IMR-90 (cell line): Measurements from ENCODE around the gene DIPK1B. TPM values are rescaled to one million over a fixed set of nuclear protein-coding genes. Genes with fewer than 3 reads are reported as not detected.

ENCODE experiments used
- ATAC-seq: fragments of 200-7000 bp; cut with Tn5 transposase; 2 replicates; pipeline ENCODE4 v1.9.1; 2020; ENCODE audit warnings: low read depth, mild to moderate bottlenecking, moderate library complexity
- BruUV-seq: library from RNA; stranded (reverse); fragments of 400-500 nt; replicated peaks from 2 replicates; lab custom pipeline; 2021; lab: Mats Ljungman, UMichigan
- CTCF ChIA-PET: fragments of 300-600 bp; formaldehyde crosslinking; extraction: SDS; loops from one replicate; lab custom pipeline; 2021; ENCODE audit warnings: antibody characterized with exemption; lab: Yijun Ruan, JAX
- POLR2A ChIA-PET: fragments of 300-600 bp; sonication (Branson Sonifier 250); formaldehyde crosslinking; loops from one replicate; lab custom pipeline; 2022; ENCODE audit warnings: antibody characterized with exemption; ENCODE audit not compliant: unreplicated experiment; lab: Charles Lee
- DNase-seq: peaks from one replicate; pipeline ENCODE4 v3.0.0; 2013
- H2AFZ ChIP-seq: replicated peaks from 2 replicates; pipeline ENCODE3; 2013; ENCODE audit warnings: low read length, mild to moderate bottlenecking; ENCODE audit not compliant: poor library complexity
- H2AK5ac ChIP-seq: 2 replicates; pipeline ENCODE4 v1.6.1; 2013; ENCODE audit warnings: low read depth, low read length, inconsistent platforms
- H2AK9ac ChIP-seq: replicated peaks from 2 replicates; pipeline ENCODE3; 2013; ENCODE audit warnings: mild to moderate bottlenecking, low read depth, low read length, moderate library complexity; ENCODE audit not compliant: poor library complexity
- H2BK120ac ChIP-seq: 2 replicates; pipeline ENCODE4 v1.6.1; 2013; ENCODE audit warnings: low read depth, low read length, inconsistent platforms
- H2BK15ac ChIP-seq: 3 replicates; pipeline ENCODE4 v1.6.1; 2013; ENCODE audit warnings: low read depth, low read length, inconsistent platforms
- H2BK20ac ChIP-seq: 2 replicates; pipeline ENCODE4 v1.6.1; 2013; ENCODE audit warnings: low read depth, mild to moderate bottlenecking, inconsistent platforms, low read length, moderate library complexity
- H2BK5ac ChIP-seq: 2 replicates; pipeline ENCODE4 v1.6.1; 2013; ENCODE audit warnings: mild to moderate bottlenecking, low read depth, low read length, inconsistent platforms; ENCODE audit not compliant: poor library complexity, severe bottlenecking
- H3K14ac ChIP-seq: replicated peaks from 2 replicates; pipeline ENCODE4 v1.6.1; 2013; ENCODE audit warnings: low read depth, low read length, inconsistent platforms
- H3K18ac ChIP-seq: 2 replicates; pipeline ENCODE4 v1.6.1; 2013; ENCODE audit warnings: low read depth, low read length, control low read depth
- H3K23ac ChIP-seq: 2 replicates; pipeline ENCODE4 v1.6.1; 2013; ENCODE audit warnings: low read depth, low read length, inconsistent platforms
- H3K27ac ChIP-seq: 2 replicates; pipeline ENCODE4 v1.5.1; 2013; ENCODE audit warnings: mild to moderate bottlenecking, control low read depth, low read length; ENCODE audit not compliant: insufficient read depth
- H3K27me3 ChIP-seq: 2 replicates; pipeline ENCODE4 v1.6.1; 2013; ENCODE audit warnings: low read length; ENCODE audit not compliant: control insufficient read depth, insufficient read depth
- H3K36me3 ChIP-seq: 2 replicates; pipeline ENCODE4 v1.6.1; 2013; ENCODE audit warnings: low read length, mixed read lengths; ENCODE audit not compliant: control insufficient read depth, insufficient read depth
- H3K4ac ChIP-seq: 2 replicates; pipeline ENCODE4 v1.6.1; 2013; ENCODE audit warnings: low read depth, low read length, inconsistent platforms
- H3K4me1 ChIP-seq: 2 replicates; pipeline ENCODE4 v1.6.1; 2013; ENCODE audit warnings: low read length, mixed read lengths; ENCODE audit not compliant: control insufficient read depth, insufficient read depth
- H3K4me2 ChIP-seq: 2 replicates; pipeline ENCODE4 v1.6.1; 2013; ENCODE audit warnings: low read depth, mild to moderate bottlenecking, control low read depth, low read length, moderate library complexity
- H3K4me3 ChIP-seq: 2 replicates; pipeline ENCODE4 v1.5.1; 2013; ENCODE audit warnings: low read depth, mild to moderate bottlenecking, control low read depth, low read length, moderate library complexity; ENCODE audit not compliant: insufficient read depth
- H3K56ac ChIP-seq: 2 replicates; pipeline ENCODE4 v1.6.1; 2013; ENCODE audit warnings: low read length, inconsistent platforms; ENCODE audit not compliant: insufficient read depth; ENCODE audit errors: extremely low read depth
- H3K79me1 ChIP-seq, 2 experiments: 2 replicates each; pipeline ENCODE4 v1.6.1; 2013; ENCODE audit warnings: low read length in 2 of 2, inconsistent platforms in 1 of 2, low read depth in 1 of 2
- H3K9ac ChIP-seq: 2 replicates; pipeline ENCODE4 v1.6.1; 2013; ENCODE audit warnings: low read depth, low read length, control low read depth
- H3K9me1 ChIP-seq: 2 replicates; pipeline ENCODE4 v1.6.1; 2013; ENCODE audit warnings: low read length, inconsistent platforms; ENCODE audit not compliant: insufficient read depth
- H3K9me3 ChIP-seq: 2 replicates; pipeline ENCODE4 v1.6.1; 2013; ENCODE audit warnings: low read length; ENCODE audit not compliant: control insufficient read depth, insufficient read depth
- H4K20me1 ChIP-seq: 2 replicates; pipeline ENCODE4 v1.6.1; 2013; ENCODE audit warnings: low read length, inconsistent platforms; ENCODE audit not compliant: insufficient read depth
- H4K5ac ChIP-seq: 2 replicates; pipeline ENCODE4 v1.6.1; 2013; ENCODE audit warnings: mild to moderate bottlenecking, low read depth, low read length, control low read depth
- H4K8ac ChIP-seq, 2 experiments: 2 replicates each; pipeline ENCODE4 v1.6.1; 2013; ENCODE audit warnings: low read depth in 2 of 2, low read length in 2 of 2, control low read depth in 1 of 2, inconsistent platforms in 1 of 2
- H4K91ac ChIP-seq: 2 replicates; pipeline ENCODE4 v1.6.1; 2013; ENCODE audit warnings: low read depth, low read length, inconsistent platforms; ENCODE audit not compliant: insufficient read depth
- BHLHE40 ChIP-seq: fragments of 150-350 bp; IDR thresholded peaks from 2 replicates; pipeline ENCODE4 v1.6.1; 2016; ENCODE audit warnings: mild to moderate bottlenecking, low read depth, low read length
- CEBPB ChIP-seq: IDR thresholded peaks from 2 replicates; pipeline ENCODE4 v1.6.1; 2012; ENCODE audit warnings: low read depth, low read length, improper control_type of control experiment
- CHD1 ChIP-seq: IDR thresholded peaks from 2 replicates; pipeline ENCODE4 v1.6.1; 2012; ENCODE audit warnings: low read depth, low read length, improper control_type of control experiment
- CTCF ChIP-seq: conservative IDR thresholded peaks from 2 replicates; pipeline ENCODE4 v1.5.1; 2012; ENCODE audit warnings: mild to moderate bottlenecking, low read depth, low read length, improper control_type of control experiment
- ELK1 ChIP-seq: fragments of 150-350 bp; IDR thresholded peaks from 2 replicates; pipeline ENCODE4 v1.6.1; 2016; ENCODE audit warnings: low read depth, mild to moderate bottlenecking, low read length, moderate library complexity, borderline replicate concordance
- MAFK ChIP-seq: IDR thresholded peaks from 2 replicates; pipeline ENCODE4 v1.6.1; 2012; ENCODE audit warnings: low read depth, low read length, improper control_type of control experiment
- MAZ ChIP-seq: IDR thresholded peaks from 2 replicates; pipeline ENCODE4 v1.6.1; 2012; ENCODE audit warnings: low read depth, mild to moderate bottlenecking, low read length, improper control_type of control experiment, moderate library complexity, borderline replicate concordance
- NFE2L2 ChIP-seq: fragments of 150-350 bp; IDR thresholded peaks from 2 replicates; pipeline ENCODE4 v1.6.1; 2016; ENCODE audit warnings: low read depth, mild to moderate bottlenecking, low read length
- POLR2A ChIP-seq: IDR thresholded peaks from 2 replicates; pipeline ENCODE4 v1.6.1; 2012; ENCODE audit warnings: mild to moderate bottlenecking, low read depth, low read length
- RAD21 ChIP-seq: IDR thresholded peaks from 2 replicates; pipeline ENCODE4 v1.6.1; 2012; ENCODE audit warnings: low read length, improper control_type of control experiment
- RCOR1 ChIP-seq: IDR thresholded peaks from 2 replicates; pipeline ENCODE4 v1.6.1; 2012; ENCODE audit warnings: mild to moderate bottlenecking, low read length, improper control_type of control experiment; ENCODE audit not compliant: insufficient replicate concordance
- RFX5 ChIP-seq: IDR thresholded peaks from 2 replicates; pipeline ENCODE4 v1.8.0; 2012; ENCODE audit warnings: low read depth, mild to moderate bottlenecking, low read length, moderate library complexity
- SMC3 ChIP-seq: fragments of 150-350 bp; IDR thresholded peaks from 2 replicates; pipeline ENCODE4 v1.6.1; 2016; ENCODE audit warnings: low read depth, mild to moderate bottlenecking, antibody characterized with exemption, low read length, moderate library complexity
- USF2 ChIP-seq: fragments of 150-350 bp; IDR thresholded peaks from 2 replicates; pipeline ENCODE4 v1.6.1; 2017; ENCODE audit warnings: mild to moderate bottlenecking, antibody characterized with exemption, low read length, low read depth
- WGBS, 2 experiments: methylation state at CpG; one replicate each; pipeline versions ENCODE4 v1.1.5 to v1.1.7; 2013; ENCODE audit warnings: missing lambda C conversion rate in 2 of 2; ENCODE audit not compliant: insufficient read length in 1 of 2; ENCODE audit errors: extremely low coverage in 2 of 2; 5-methylcytosine and 5-hydroxymethylcytosine counted together
- dilution Hi-C: fragments of 300-500 bp; cut with HindIII; formaldehyde crosslinking; loops from one replicate; pipeline ENCODE4 v1.14.3; 2018; ENCODE audit warnings: low sequenced_read_pairs; ENCODE audit not compliant: unreplicated experiment
- in situ Hi-C: fragments of 300-500 bp; cut with MboI; formaldehyde crosslinking; loops from 3 replicates; pipeline ENCODE4 v1.14.3; 2019; ENCODE audit warnings: low sequenced_read_pairs, inconsistent platforms, mixed read lengths
- intact Hi-C: fragments of 100-400 bp; cut with micrococcal nuclease; formaldehyde crosslinking; loops from 2 replicates; pipeline ENCODE4 v1.10.0; 2022
- polyA plus RNA-seq, 3 experiments: library from polyadenylated mRNA; depleted of rRNA; stranded (reverse); fragments of >200 nt; gene quantifications; 2 replicates each; pipeline ENCODE4 v1.2.3, GENCODE V29; 2012; ENCODE audit warnings: low replicate concordance in 1 of 3
- total RNA-seq: library from RNA; depleted of rRNA; stranded (reverse); fragments of >200 nt; gene quantifications from 2 replicates; pipeline ENCODE4 v1.2.3, GENCODE V29; 2012

DIPK1B gene
- total and polyA plus RNA-seq, 2 of the 4 experiments (the other 2 are of a cell fraction): 3.4 to 7.1 TPM

- no TSS peak for BruUV-seq
- CTCF ChIA-PET: no interaction called here
- POLR2A ChIA-PET: no interaction called here
Measured at GRCh38 chr9:136764301-136764891, 52.0 kb downstream of the DIPK1B start, which contains the start of gene LCN15. Gene LCN15, minus strand, starts transcription at chr9:136764518. Its CDS starts 30 bp downstream, at chr9:136764488.

More at GRCh38 chr9:136764301-136764891, 52.0 kb downstream of the DIPK1B start, which contains the start of gene LCN15:
- H2AK5ac ChIP-seq: no peak within 1 kb of the TSS
- H3K9me3 ChIP-seq: no peaks in the 10 kb centered on the region
- peak within 1 kb of the TSS; percentile 63 for H2AFZ ChIP-seq
- H4K5ac ChIP-seq: no peak within 1 kb of the TSS
- no peak within 1 kb of the TSS for H2BK120ac ChIP-seq
- no peak within 1 kb of the TSS for H3K27ac ChIP-seq
- peaks cover 7% of the 10 kb centered on the region for H3K27me3 ChIP-seq
- no peak within 1 kb of the TSS for H2BK15ac ChIP-seq
- no peak within 1 kb of the TSS for H3K9ac ChIP-seq
- no peaks in the 10 kb centered on the region for H3K4me1 ChIP-seq
- H4K20me1 ChIP-seq: no peaks in the 10 kb centered on the region
- intact Hi-C loops (no loop called here), in situ Hi-C loops (no loop called here), dilution Hi-C loops (no loop called here)
- H3K4me2 ChIP-seq: no peak within 1 kb of the TSS
- H3K18ac ChIP-seq: no peak within 1 kb of the TSS
- H3K56ac ChIP-seq: no peak within 1 kb of the TSS
- no peak within 1 kb of the TSS for H2BK20ac ChIP-seq
- H3K23ac ChIP-seq: no peak within 1 kb of the TSS
- ATAC-seq (no peak), DNase-seq (no peak)
- H2BK5ac ChIP-seq: no peak within 1 kb of the TSS
- H3K4me3 ChIP-seq: no peak within 1 kb of the TSS
- no peak within 1 kb of the TSS for H4K8ac ChIP-seq
- H3K14ac ChIP-seq: no peak within 1 kb of the TSS
- TF ChIP-seq RCOR1 (no peak), CTCF (no peak), BHLHE40 (no peak), SMC3 (no peak), USF2 (no peak), RAD21 (no peak), MAZ (no peak), RFX5 (no peak), ELK1 (no peak), MAFK (no peak), NFE2L2 (no peak), POLR2A (no peak), CHD1 (no peak), CEBPB (no peak)
- no peaks in the 10 kb centered on the region for H3K79me1 ChIP-seq
- no peaks in the 10 kb centered on the region for H3K9me1 ChIP-seq
- no peaks in the 10 kb centered on the region for H3K36me3 ChIP-seq
- peak within 1 kb of the TSS; percentile 72 for H2AK9ac ChIP-seq
- H4K91ac ChIP-seq: no peak within 1 kb of the TSS
- 63% methylated on average over 6 of the region's 14 CpGs; no CpG with 5 or more reads in 1 of the 2 experiments for WGBS, 2 experiments
- H3K4ac ChIP-seq: no peak within 1 kb of the TSS
